ENCODE results near the gene CTSF. TPM values are rescaled to one million over a fixed set of nuclear protein-coding genes. Genes with fewer than 3 reads are reported as not detected.
"Not testable (repeated sequence)": the region's sequence is repeated elsewhere in the genome, so short reads cannot be mapped to it uniquely, and the experiment has no call there.

The CTSF gene
- total RNA-seq, 1 donor from 2014 or later = 2.0 TPM

GRCh38 chr11:66540598-66540997 is 27.8 kb downstream of the CTSF start:
- intact Hi-C loops (cut with micrococcal nuclease) = not testable (repeated sequence)

DNA sequence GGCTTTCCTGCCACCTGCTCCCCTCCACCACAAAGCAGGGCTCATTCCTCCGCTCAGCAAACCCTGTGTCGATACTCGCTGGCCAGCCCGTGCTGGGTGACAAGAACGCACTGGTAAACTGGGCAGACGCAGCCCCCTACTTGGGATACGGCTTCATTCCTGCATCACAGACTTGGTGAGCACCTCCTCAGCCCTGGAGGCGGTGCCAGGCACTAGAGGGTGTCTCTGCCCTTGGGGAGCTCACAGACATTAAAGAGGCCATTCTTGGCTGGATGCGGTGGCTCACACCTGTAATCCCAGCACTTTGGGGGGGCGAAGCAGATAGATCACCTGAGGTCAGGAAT is 28.6 kb downstream of the CTSF start:
- intact Hi-C loops (cut with micrococcal nuclease) = no loop called here

GRCh38 chr11:66539170-66539869 is 29.1 kb downstream of the CTSF start:
- intact Hi-C loops (cut with micrococcal nuclease) = no loop called here

- intact Hi-C loops (cut with micrococcal nuclease) = no loop called here
Observed at GRCh38 chr11:66532784-66533183, 35.6 kb downstream of the CTSF start.

GRCh38 chr11:66531841-66532240 is 36.6 kb downstream of the CTSF start:
- intact Hi-C loops (cut with micrococcal nuclease) = no loop called here

GRCh38 chr11:66530927-66531709 is 37.3 kb downstream of the CTSF start:
- intact Hi-C loops (cut with micrococcal nuclease) = no loop called here

- intact Hi-C loops (cut with micrococcal nuclease) = no loop called here
Observed at GRCh38 chr11:66529655-66530054, 38.8 kb downstream of the CTSF start.

GRCh38 chr11:66529069-66529468 is 39.3 kb downstream of the CTSF start:
- intact Hi-C loops (cut with micrococcal nuclease) = no loop called here

DNA sequence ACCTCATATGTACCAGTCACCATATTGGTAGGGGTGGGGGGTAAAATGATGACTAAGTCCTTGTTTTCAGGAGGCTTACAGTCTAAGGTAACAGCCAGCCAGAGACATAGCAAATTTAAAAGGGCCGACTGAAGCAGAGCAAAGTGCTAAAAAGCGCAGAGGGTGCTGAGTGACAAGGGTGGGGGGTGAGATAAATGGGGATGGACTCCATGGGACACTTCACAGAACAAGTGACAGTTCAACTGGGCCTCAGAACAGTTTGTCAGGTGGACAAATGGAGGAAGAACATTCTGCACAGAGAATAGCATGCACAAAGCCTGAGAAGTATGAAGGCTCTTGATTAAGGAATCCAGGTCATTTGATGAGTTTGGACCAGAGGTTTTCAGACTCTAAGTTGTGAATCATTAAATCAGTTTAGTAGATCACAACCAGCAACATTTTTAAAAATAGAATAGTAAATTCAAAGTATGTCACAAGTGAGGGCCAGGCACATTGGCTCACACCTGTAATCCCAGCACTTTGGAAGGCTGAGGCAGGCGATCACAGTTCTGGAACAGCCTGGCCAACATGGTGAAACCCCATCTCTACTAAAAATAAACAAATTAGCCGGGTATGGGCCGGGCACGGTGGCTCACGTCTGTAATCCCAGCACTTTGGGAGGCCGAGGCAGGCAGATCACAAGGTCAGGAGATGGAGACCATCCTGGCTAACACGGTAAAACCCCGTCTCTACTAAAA is 43.9 kb downstream of the CTSF start:
- intact Hi-C loops (cut with micrococcal nuclease) = no loop called here

- intact Hi-C loops (cut with micrococcal nuclease) = no loop called here
Observed at GRCh38 chr11:66523611-66524010, 44.8 kb downstream of the CTSF start.

Other genes starting within 250 kb of the CTSF start
- 1.3 and 2.0 TPM in 2 replicates for gene RIN1, start 232.2 kb downstream of the CTSF start, total RNA-seq
- gene BRMS1, start 223.5 kb downstream of the CTSF start, total RNA-seq = 53.7 and 53.8 TPM in 2 replicates
- 7.6 and 7.7 TPM in 2 replicates for gene B4GAT1, start 221.0 kb downstream of the CTSF start, total RNA-seq
- 6.1 and 6.8 TPM in 2 replicates for gene SLC29A2, start 196.8 kb downstream of the CTSF start, total RNA-seq
- gene NPAS4, start 147.6 kb downstream of the CTSF start, total RNA-seq = 0.07 and 0.42 TPM in 2 replicates
- gene MRPL11, start 129.8 kb downstream of the CTSF start, total RNA-seq = 60.4 and 60.5 TPM in 2 replicates
- 7.8 and 10.1 TPM in 2 replicates for gene PELI3, start 101.7 kb downstream of the CTSF start, total RNA-seq
- gene DPP3, start 88.2 kb downstream of the CTSF start, total RNA-seq = 94.0 and 94.1 TPM in 2 replicates
- gene BBS1, start 58.0 kb downstream of the CTSF start, total RNA-seq = 21.5 and 23.4 TPM in 2 replicates
- 16.2 and 17.5 TPM in 2 replicates for gene ZDHHC24, start 22.6 kb downstream of the CTSF start, total RNA-seq
- not detected in 2 replicates for gene ACTN3, start 21.7 kb downstream of the CTSF start, total RNA-seq
- 0.15 TPM in 1 of 2 replicates, not detected in the other for gene CCDC87, start 24.5 kb upstream of the CTSF start, total RNA-seq
- gene CCS, start 24.6 kb upstream of the CTSF start, total RNA-seq = 36.8 and 42.7 TPM in 2 replicates
- gene RBM14, start 48.0 kb upstream of the CTSF start, total RNA-seq = 147 and 160 TPM in 2 replicates
- 124 and 138 TPM in 2 replicates for gene RBM4, start 70.1 kb upstream of the CTSF start, total RNA-seq
- 15.4 and 16.8 TPM in 2 replicates for gene RBM4B, start 109.3 kb upstream of the CTSF start, total RNA-seq
- gene SPTBN2, start 160.6 kb upstream of the CTSF start, total RNA-seq = 0.05 and 0.39 TPM in 2 replicates